Activated B cell treated with CpG ODN at 0.5 μM for 24 hours (primary cell): ENCODE data around the gene ADARB2. TPM values are rescaled to one million over a fixed set of nuclear protein-coding genes. Genes with fewer than 3 reads are reported as not detected.

ENCODE experiments used
- ATAC-seq: fragments of 200-7000 bp; cut with Tn5 transposase; one replicate; pipeline ENCODE4 v1.10.0; 2021; ENCODE audit warnings: low read depth, mild to moderate bottlenecking, moderate library complexity
- CTCF ChIA-PET: fragments of 350-600 bp; sonication (Branson Sonifier 250); formaldehyde crosslinking; loops from one replicate; lab custom pipeline; 2021; ENCODE audit warnings: antibody characterized with exemption; lab: Charles Lee
- POLR2A ChIA-PET: fragments of 350-600 bp; sonication (Branson Sonifier 250); formaldehyde crosslinking; loops from one replicate; lab custom pipeline; 2021; ENCODE audit warnings: antibody characterized with exemption; lab: Charles Lee
- DNase-seq: peaks from one replicate; pipeline ENCODE4 v3.0.0; 2022
- H3K27ac Mint-ChIP-seq: one replicate; pipeline ENCODE4 v1.8.0; 2020; ENCODE audit warnings: mixed read lengths
- H3K27me3 Mint-ChIP-seq: one replicate; pipeline ENCODE4 v1.8.0; 2021; ENCODE audit warnings: mixed read lengths
- H3K36me3 Mint-ChIP-seq: one replicate; pipeline ENCODE4 v1.8.0; 2021; ENCODE audit warnings: low read depth, mixed read lengths
- H3K4me1 Mint-ChIP-seq: one replicate; pipeline ENCODE4 v1.8.0; 2021; ENCODE audit warnings: mixed read lengths
- H3K4me3 Mint-ChIP-seq: one replicate; pipeline ENCODE4 v1.8.0; 2020; ENCODE audit warnings: mild to moderate bottlenecking, mixed read lengths
- H3K9me3 Mint-ChIP-seq: one replicate; pipeline ENCODE4 v1.8.0; 2020; ENCODE audit warnings: mixed read lengths
- intact Hi-C: fragments of 100-400 bp; cut with micrococcal nuclease; formaldehyde crosslinking; loops from one replicate; pipeline ENCODE4 v1.15.1; 2024
- total RNA-seq: library from RNA; stranded (reverse); gene quantifications from 2 replicates; pipeline ENCODE4 v1.2.3, GENCODE V29; 2022
- TF ChIP-seq, protein P1 (sequence below): fragments of 200-600 bp; IDR thresholded peaks from one replicate; pipeline ENCODE4 v1.8.0; 2022; ENCODE audit warnings: antibody characterized with exemption, mild to moderate bottlenecking

Gene ADARB2
- total RNA-seq, 1 donor from 2014 or later = 0.11 TPM

DNA sequence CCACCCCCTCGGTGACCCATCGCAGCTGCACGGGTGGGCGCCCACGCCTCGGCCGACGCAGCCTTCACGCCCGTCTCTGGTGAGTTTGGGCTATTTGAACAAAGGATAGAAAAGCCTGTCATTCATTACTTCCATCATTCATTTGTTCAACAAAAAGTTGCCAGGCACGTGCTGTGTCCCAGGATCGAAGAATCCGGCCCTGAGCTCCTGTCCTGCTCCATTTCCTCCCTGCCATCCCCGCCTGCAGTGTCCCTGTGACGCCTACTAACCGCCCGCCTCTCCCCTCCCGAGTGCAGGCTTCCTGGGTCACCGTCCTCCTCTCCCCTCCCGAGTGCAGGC, 341.1 kb downstream of the ADARB2 start:
- H3K9me3 Mint-ChIP-seq = no peaks in the 10 kb centered on the region
- peaks cover 8% of the 10 kb centered on the region for H3K27me3 Mint-ChIP-seq
- ATAC-seq (no peak), DNase-seq (no peak)
- CTCF ChIA-PET = no interaction called here
- H3K27ac Mint-ChIP-seq = no peak overlapping the region
- TF ChIP-seq, protein P1, sequence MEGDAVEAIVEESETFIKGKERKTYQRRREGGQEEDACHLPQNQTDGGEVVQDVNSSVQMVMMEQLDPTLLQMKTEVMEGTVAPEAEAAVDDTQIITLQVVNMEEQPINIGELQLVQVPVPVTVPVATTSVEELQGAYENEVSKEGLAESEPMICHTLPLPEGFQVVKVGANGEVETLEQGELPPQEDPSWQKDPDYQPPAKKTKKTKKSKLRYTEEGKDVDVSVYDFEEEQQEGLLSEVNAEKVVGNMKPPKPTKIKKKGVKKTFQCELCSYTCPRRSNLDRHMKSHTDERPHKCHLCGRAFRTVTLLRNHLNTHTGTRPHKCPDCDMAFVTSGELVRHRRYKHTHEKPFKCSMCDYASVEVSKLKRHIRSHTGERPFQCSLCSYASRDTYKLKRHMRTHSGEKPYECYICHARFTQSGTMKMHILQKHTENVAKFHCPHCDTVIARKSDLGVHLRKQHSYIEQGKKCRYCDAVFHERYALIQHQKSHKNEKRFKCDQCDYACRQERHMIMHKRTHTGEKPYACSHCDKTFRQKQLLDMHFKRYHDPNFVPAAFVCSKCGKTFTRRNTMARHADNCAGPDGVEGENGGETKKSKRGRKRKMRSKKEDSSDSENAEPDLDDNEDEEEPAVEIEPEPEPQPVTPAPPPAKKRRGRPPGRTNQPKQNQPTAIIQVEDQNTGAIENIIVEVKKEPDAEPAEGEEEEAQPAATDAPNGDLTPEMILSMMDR = no peak
- no peaks in the 10 kb centered on the region for H3K4me1 Mint-ChIP-seq
- no peaks in the 10 kb centered on the region for H3K36me3 Mint-ChIP-seq
- H3K4me3 Mint-ChIP-seq = no peak overlapping the region
- intact Hi-C loops = no loop called here
- POLR2A ChIA-PET = no interaction called here

DNA sequence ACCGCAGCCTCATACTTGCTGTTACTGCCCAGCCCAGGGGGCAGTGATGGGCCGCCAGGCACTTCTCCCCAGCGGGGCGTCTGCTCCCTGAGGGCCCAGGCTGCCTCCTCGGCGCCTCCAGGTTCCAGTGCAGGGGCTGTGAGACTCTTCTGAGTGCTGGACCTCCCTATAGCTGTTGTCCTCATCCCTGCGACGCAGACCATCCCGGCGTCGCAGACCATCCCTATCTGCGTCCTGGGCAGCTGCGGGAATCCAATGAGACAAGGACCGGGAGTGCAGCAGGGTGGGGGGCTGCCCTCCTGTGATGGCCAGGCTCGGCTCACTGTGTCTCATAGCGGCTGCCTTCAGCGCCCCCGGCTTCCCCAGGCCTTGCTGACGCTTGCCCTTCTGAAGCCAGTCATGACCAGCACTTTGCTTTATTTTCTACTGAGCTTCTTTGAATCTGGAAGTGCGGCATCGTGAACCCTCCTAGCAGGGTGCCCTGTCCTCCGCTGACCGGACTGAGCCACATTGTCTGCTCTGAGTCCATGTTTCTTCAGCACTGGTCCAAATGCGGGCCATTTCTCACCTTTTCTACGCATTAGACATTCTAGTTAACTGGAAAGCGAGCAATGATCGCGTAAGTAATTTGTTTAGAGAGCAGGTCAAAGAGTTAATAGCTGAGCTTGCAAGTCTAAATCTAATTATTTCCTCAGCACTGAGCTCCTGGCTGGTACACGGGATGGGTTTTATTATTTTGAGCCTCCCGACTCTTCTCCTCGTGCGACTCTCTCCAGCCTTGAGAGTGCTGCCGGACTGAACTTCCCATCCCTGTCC, 341.6 kb downstream of the ADARB2 start:
- CTCF ChIA-PET = no interaction called here
- DNase-seq (no peak), ATAC-seq (no peak)
- no peaks in the 10 kb centered on the region for H3K4me1 Mint-ChIP-seq
- H3K4me3 Mint-ChIP-seq = no peak overlapping the region
- no peak overlapping the region for H3K27ac Mint-ChIP-seq
- POLR2A ChIA-PET = no interaction called here
- intact Hi-C loops = no loop called here
- H3K27me3 Mint-ChIP-seq = peaks cover 7% of the 10 kb centered on the region
- TF ChIP-seq, protein P1 = no peak
- H3K9me3 Mint-ChIP-seq = no peaks in the 10 kb centered on the region
- no peaks in the 10 kb centered on the region for H3K36me3 Mint-ChIP-seq

DNA sequence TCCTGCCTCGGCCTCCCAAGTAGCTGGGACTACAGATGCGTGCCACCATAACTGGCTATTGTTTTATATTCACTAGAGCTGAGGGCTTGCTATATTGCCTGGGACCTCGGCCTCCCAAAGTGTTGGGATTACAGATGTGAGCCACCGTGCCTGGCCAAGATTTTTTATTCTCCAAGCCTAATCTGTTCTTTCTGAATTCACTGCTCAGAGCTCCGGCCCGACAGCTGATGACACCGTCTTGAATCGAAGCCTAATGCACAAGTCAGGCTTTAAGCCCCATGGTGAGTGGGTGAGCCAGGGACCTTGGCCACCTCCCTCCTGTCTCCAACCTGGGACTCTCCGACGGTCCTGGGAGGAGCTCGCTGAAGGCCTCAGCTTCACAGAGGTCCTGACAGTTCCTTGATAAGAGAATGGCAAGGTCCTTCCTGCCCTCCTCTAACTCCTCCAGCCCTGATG, 342.3 kb downstream of the ADARB2 start:
- H3K27me3 Mint-ChIP-seq = peaks cover 6% of the 10 kb centered on the region
- no peak overlapping the region for H3K27ac Mint-ChIP-seq
- H3K36me3 Mint-ChIP-seq = no peaks in the 10 kb centered on the region
- TF ChIP-seq, protein P1 = no peak
- no peak for DNase-seq
- ChIA-PET POLR2A (no interaction called here), CTCF (no interaction called here)
- H3K9me3 Mint-ChIP-seq = no peaks in the 10 kb centered on the region
- H3K4me1 Mint-ChIP-seq = no peaks in the 10 kb centered on the region
- no peak for ATAC-seq
- H3K4me3 Mint-ChIP-seq = no peak overlapping the region
- intact Hi-C loops = no loop called here

DNA sequence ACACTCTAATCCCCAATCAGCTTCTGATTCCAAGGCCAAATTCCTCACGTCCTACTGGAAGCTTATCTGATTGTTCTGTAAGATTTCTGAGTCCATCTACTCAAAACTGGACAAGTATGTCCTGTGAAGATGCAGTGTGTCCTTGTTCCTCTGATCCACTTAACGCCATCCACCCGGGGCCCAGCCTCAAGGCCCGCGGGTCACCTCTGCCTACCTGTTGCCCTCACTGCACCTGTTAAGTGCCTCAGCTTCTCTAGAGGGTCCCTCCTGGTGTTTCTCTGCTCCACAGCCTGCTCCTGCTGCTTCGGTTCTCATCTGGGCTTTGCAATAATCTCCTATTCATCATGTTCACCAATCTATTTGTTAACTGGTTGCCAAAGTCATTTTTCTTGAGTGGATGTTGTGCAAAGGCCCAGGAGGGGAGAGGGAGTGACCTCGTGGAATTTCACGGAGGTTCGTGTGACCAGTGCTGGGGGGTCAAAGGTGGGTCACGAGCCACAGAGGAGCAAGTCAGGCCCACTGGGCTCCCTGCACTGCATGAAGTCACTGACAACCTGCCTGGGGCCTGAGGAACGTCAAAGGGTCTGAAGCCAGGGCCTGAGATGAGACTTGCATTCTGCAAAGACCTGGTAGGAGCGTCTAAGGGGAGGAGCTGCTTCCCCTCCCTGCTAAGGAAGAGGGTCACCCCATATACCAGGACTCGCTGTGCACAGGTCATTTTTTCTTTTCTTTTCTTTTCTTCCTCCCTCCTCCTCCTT, 343.0 kb downstream of the ADARB2 start:
- Mint-ChIP-seq H3K4me3 (no peak overlapping the region), H3K4me1 (no peaks in the 10 kb centered on the region), H3K9me3 (no peaks in the 10 kb centered on the region), H3K36me3 (no peaks in the 10 kb centered on the region), H3K27me3 (no peaks in the 10 kb centered on the region), H3K27ac (no peak overlapping the region)
- no peak for ATAC-seq
- CTCF ChIA-PET = no interaction called here
- TF ChIP-seq, protein P1 = no peak
- DNase-seq = no peak
- POLR2A ChIA-PET = no interaction called here
- intact Hi-C loops = no loop called here

DNA sequence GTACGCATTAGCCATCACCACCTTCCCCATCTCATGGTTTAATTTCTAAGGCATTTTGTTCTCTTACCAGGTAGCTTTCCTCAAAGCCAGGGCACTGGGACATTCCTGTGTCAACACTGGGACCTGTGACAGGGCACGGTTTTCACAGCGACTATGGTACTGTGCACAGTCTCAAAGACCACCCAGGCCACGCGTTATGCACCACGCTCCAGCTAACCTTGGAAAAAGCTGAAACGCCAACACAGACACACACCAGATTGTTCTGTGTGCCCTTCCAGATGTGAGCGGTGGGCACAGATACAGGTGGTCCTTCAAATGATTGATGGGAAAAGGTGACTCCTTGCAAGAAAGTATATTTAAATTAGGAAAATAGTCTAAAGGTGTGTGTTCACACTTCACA, 343.8 kb downstream of the ADARB2 start:
- no peaks in the 10 kb centered on the region for H3K27me3 Mint-ChIP-seq
- ChIA-PET POLR2A (no interaction called here), CTCF (no interaction called here)
- no peak for DNase-seq
- TF ChIP-seq, protein P1 = no peak
- H3K27ac Mint-ChIP-seq = no peak overlapping the region
- intact Hi-C loops = no loop called here
- no peaks in the 10 kb centered on the region for H3K4me1 Mint-ChIP-seq
- H3K9me3 Mint-ChIP-seq = no peaks in the 10 kb centered on the region
- ATAC-seq = no peak
- H3K4me3 Mint-ChIP-seq = no peak overlapping the region
- H3K36me3 Mint-ChIP-seq = no peaks in the 10 kb centered on the region
